HG02610 (cell line): ENCODE data around the gene CTCFL.

Source experiments
- ATAC-seq: cut with Tn5 transposase; IDR thresholded peaks from one replicate; pipeline ENCODE4 v1.9.1; 2021; ENCODE audit warnings: mild to moderate bottlenecking, moderate library complexity; ENCODE audit not compliant: unreplicated experiment

CTCFL gene

DNA sequence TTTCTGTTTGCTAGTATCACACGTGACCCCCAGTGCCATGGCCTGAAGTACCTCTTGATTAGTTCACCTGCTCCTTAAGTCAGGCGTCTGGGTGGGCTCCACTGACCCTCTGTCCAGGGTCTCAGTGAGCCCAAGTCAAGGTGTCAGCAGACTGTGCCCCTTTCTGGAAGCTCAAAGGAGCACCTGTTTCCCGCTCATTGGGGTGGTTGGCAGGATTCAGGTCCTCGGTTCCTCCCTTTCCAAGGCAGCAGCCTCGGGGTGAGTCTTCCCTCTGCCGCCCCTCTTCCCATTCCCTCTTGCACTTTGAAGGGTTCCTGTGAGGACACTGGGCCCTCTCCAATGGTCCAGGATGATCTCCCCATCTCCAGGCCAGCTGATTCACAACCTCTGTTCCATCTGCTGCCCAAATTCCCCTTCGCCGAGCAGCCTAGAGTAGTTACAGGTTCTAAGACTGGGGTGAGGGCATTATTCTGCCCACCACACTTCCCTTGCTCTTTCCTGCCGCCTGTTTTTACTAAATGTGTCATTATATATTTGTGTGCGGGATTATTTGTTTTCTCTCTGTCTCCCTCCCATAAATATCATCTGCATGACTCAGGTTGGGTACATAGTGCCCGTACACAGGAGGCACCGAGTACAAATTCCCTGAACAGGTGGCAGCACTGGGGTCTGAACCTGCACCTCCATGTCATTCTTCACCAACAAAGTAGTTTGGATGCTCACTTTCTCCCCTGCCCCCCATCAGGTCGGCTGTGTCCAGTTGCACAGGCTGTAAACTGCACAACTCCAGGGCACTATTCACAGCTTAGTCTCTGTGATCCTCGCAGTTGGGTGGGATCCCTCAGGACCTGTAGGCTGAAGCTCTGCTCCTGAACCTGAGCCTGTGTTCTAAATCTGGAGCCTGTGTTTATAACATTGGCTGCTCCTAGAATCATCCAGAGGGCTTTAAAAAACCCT lies 75.3 kb downstream of the CTCFL start:
- no peak for ATAC-seq

DNA sequence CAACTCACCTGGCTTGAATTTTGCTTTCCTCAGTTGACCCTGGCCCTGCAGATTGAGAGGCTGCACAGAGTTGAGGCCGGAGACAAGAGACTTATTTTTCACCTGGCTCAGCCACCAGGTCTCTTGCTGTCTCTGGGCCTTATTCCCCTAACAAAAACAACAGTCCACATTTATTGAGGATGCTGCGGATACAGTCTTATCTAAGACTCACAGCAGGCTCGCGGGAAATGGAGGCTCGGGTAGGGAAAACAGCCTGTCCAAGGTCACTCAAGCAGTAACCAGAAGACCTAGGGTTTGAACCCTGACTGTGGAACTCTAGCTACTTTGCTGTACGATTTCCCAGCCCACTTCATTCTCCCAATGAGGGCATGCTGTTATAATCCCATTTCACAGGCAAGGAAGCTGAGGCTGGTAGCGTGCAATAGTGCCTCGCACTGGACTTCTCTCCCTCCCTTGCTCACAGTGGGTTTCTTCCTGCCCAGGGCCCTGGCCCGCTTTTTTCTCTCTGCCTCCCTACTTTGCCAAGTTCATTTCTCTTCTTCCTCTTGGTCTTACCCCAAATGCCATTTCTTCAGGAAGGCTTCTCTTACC lies 76.1 kb downstream of the CTCFL start:
- ATAC-seq = no peak
